KMS-11 (cell line): ENCODE data around the gene EGLN2.

ENCODE experiments used
- H2AFZ ChIP-seq: fragments of 200-600 bp; sonication (generic); 2 replicates; pipeline ENCODE4 v1.6.1; 2016; ENCODE audit warnings: antibody characterized with exemption, mixed run types, low read depth
- H3K27ac ChIP-seq: fragments of 200-600 bp; sonication (generic); 2 replicates; pipeline ENCODE4 v1.6.1; 2016; ENCODE audit warnings: mild to moderate bottlenecking, mixed run types
- H3K27me3 ChIP-seq: fragments of 200-600 bp; sonication (generic); 2 replicates; pipeline ENCODE4 v1.6.1; 2017; ENCODE audit warnings: mild to moderate bottlenecking, low read depth, mixed run types, moderate library complexity; ENCODE audit not compliant: insufficient read depth
- H3K36me3 ChIP-seq: fragments of 200-600 bp; sonication (generic); 2 replicates; pipeline ENCODE4 v1.6.1; 2017; ENCODE audit warnings: mild to moderate bottlenecking, mixed run types; ENCODE audit not compliant: insufficient read depth
- H3K4me1 ChIP-seq: fragments of 200-600 bp; sonication (generic); 2 replicates; pipeline ENCODE4 v1.6.1; 2016; ENCODE audit warnings: mild to moderate bottlenecking, low read depth, mixed run types; ENCODE audit not compliant: poor library complexity, severe bottlenecking
- H3K4me2 ChIP-seq: fragments of 200-600 bp; sonication (generic); 2 replicates; pipeline ENCODE4 v1.7.0; 2016; ENCODE audit warnings: mild to moderate bottlenecking, mixed run types
- H3K4me3 ChIP-seq: fragments of 200-600 bp; sonication (generic); IDR thresholded peaks from 2 replicates; pipeline ENCODE4 v1.6.1; 2017; ENCODE audit warnings: low read depth, low read length, mixed read lengths; ENCODE audit not compliant: insufficient read depth
- H3K79me2 ChIP-seq: fragments of 200-600 bp; sonication (generic); 2 replicates; pipeline ENCODE4 v1.6.1; 2016; ENCODE audit warnings: low read depth, mixed run types; ENCODE audit not compliant: insufficient read depth
- H3K9ac ChIP-seq: fragments of 200-600 bp; sonication (generic); 2 replicates; pipeline ENCODE4 v1.6.1; 2016; ENCODE audit warnings: mild to moderate bottlenecking, mixed run types
- H4K20me1 ChIP-seq: fragments of 200-600 bp; sonication (generic); 2 replicates; pipeline ENCODE4 v1.6.1; 2016; ENCODE audit warnings: mild to moderate bottlenecking, mixed run types; ENCODE audit not compliant: insufficient read depth
- CTCF ChIP-seq: fragments of 200-600 bp; sonication (generic); conservative IDR thresholded peaks from 2 replicates; pipeline ENCODE4 v1.6.1; 2017; ENCODE audit warnings: low read depth, mild to moderate bottlenecking, antibody characterized with exemption, low read length, moderate library complexity, mixed read lengths

The EGLN2 gene

DNA sequence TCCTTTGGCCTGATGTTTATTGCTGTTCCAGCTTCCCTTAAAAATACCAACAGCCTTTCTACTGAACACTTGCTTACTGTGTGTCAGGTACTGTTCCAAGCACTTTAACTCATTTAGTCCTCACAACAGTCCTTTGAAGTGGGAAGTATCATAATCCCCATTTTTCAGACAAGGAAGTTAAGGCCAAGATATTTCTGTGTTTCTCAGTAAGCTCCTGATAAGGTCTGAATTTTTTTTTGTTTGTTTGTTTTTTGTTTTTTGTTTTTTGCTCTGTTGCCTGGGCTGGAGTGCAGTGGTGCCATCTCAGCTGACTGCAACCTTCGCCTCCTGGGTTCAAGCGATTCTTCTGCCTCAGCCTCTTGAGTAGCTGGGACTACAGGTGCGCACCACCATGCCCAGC, 40.5 kb upstream of the EGLN2 start:
- Histone ChIP-seq H3K79me2 (peaks cover 50% of the 10 kb centered on the region), H2AFZ (no peak overlapping the region), H3K27me3 (no peaks in the 10 kb centered on the region), H4K20me1 (peaks cover 19% of the 10 kb centered on the region), H3K9ac (no peak overlapping the region), H3K4me1 (peaks cover 30% of the 10 kb centered on the region), H3K36me3 (peaks cover 41% of the 10 kb centered on the region; the same call in 1 of the 2 replicates), H3K4me3 (no peak overlapping the region), H3K27ac (no peak overlapping the region; the same call in 1 of the 2 replicates), H3K4me2 (no peak overlapping the region)
- TF ChIP-seq CTCF, result no peak

DNA sequence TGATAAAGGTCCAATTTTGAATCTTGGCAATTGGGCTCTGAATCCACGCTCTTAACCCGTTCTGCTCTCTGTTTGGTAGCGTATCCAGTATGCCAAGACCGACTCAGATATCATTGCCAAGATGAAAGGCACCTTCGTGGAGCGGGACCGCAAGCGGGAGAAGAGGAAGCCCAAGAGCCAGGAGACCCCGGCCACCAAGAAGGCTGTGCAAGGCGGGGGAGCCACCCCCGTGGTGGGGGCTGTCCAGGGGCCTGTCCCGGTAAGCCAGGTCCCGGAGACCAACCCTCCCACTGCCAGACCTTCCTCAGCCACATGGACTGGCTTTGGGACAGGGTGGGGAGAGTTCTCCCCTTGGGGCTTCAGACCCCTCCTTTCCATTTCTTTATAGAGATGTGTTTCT, 39.6 kb upstream of the EGLN2 start:
- peaks cover 41% of the 10 kb centered on the region for H3K79me2 ChIP-seq
- no peak overlapping the region for H2AFZ ChIP-seq
- H4K20me1 ChIP-seq, result peaks cover 19% of the 10 kb centered on the region
- H3K36me3 ChIP-seq, result peaks cover 45% of the 10 kb centered on the region; the same call in 1 of the 2 replicates
- no peak for TF ChIP-seq CTCF
- H3K4me3 ChIP-seq, result no peak overlapping the region
- no peak overlapping the region for H3K9ac ChIP-seq
- no peaks in the 10 kb centered on the region for H3K27me3 ChIP-seq
- no peak overlapping the region for H3K27ac ChIP-seq
- H3K4me1 ChIP-seq, result peaks cover 22% of the 10 kb centered on the region
- H3K4me2 ChIP-seq, result no peak overlapping the region

DNA sequence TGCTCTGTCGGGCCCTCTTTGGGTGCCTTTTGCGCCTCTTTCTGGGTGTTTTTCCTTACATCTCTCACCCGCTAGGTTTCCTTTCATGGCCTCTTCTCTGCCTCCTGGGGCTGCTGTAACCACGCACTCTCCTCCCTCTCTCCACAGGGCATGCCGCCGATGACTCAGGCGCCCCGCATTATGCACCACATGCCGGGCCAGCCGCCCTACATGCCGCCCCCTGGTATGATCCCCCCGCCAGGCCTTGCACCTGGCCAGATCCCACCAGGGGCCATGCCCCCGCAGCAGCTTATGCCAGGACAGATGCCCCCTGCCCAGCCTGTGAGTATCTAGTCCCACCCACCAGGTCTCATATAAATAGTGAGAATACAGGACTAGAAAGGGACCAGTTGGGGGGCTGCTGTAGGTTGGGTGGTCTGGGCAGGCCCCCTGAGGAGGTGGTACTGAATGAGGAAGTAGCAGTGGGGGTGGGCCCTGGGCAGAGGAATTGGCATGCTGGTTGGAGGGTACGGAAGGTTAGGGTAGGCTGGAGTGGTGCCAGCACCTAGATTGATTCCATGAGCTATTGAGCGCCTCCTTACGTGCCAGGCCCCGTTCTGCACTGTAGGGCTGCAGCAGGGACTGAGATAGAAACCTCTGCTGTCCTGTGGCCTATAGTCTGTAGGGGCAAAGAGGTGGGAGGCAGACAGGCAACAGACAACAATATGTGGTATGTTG, 36.1 kb upstream of the EGLN2 start:
- no peak overlapping the region for H3K4me2 ChIP-seq
- no peak overlapping the region for H3K27ac ChIP-seq
- no peak overlapping the region for H2AFZ ChIP-seq
- H3K4me1 ChIP-seq, result peaks cover 3% of the 10 kb centered on the region
- H3K9ac ChIP-seq, result no peak overlapping the region
- no peak overlapping the region for H3K4me3 ChIP-seq
- peaks cover 54% of the 10 kb centered on the region; the same call in 1 of the 2 replicates for H3K36me3 ChIP-seq
- H3K27me3 ChIP-seq, result no peaks in the 10 kb centered on the region
- 0 out of 2 replicates have a peak, but pooled peaks cover 4% of the 10 kb centered on the region for H4K20me1 ChIP-seq
- TF ChIP-seq CTCF, result no peak
- peaks cover 8% of the 10 kb centered on the region; the same call in 1 of the 2 replicates for H3K79me2 ChIP-seq

DNA sequence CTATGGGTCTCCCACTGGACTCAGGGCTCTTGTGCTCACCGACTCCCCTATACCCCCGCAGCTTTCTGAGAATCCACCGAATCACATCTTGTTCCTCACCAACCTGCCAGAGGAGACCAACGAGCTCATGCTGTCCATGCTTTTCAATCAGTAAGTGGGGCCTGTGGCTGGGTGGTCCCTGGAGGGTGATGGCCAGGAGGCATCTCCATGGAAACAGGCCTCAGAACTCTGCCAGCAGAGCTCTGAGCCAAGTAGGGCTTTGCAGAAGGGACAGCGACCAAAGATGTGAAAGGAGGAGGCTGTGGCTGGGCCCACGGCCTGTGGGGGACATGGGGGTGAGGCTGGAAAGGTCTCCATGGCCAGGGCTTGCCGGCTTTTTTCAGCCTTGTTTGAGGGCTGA, 35.5 kb upstream of the EGLN2 start:
- Histone ChIP-seq H3K36me3 (peaks cover 50% of the 10 kb centered on the region; the same call in 1 of the 2 replicates), H3K27ac (no peak overlapping the region), H3K4me2 (no peak overlapping the region), H3K79me2 (peaks cover 2% of the 10 kb centered on the region; the same call in 1 of the 2 replicates), H3K4me3 (no peak overlapping the region), H3K27me3 (no peaks in the 10 kb centered on the region), H2AFZ (no peak overlapping the region), H3K4me1 (peaks cover 5% of the 10 kb centered on the region), H4K20me1 (0 out of 2 replicates have a peak, but pooled peaks cover 4% of the 10 kb centered on the region), H3K9ac (no peak overlapping the region)
- no peak for TF ChIP-seq CTCF
